PC-3 (cell line): Measurements from ENCODE around the gene MYO3B. TPM values are rescaled to one million over a fixed set of nuclear protein-coding genes. Genes with fewer than 3 reads are reported as not detected.

ENCODE experiments used
- ATAC-seq: fragments of 200-7000 bp; cut with Tn5 transposase; 2 replicates; pipeline ENCODE4 v1.9.1; 2020; ENCODE audit warnings: mild to moderate bottlenecking, moderate library complexity
- BruUV-seq: library from RNA; stranded (reverse); fragments of 400-500 nt; replicated peaks from 2 replicates; lab custom pipeline; 2021; lab: Mats Ljungman, UMichigan
- CTCF ChIA-PET: fragments of 300-600 bp; sonication (Branson Sonifier 250); formaldehyde crosslinking; loops from one replicate; lab custom pipeline; 2022; ENCODE audit warnings: antibody characterized with exemption; lab: Charles Lee
- POLR2A ChIA-PET: fragments of 300-600 bp; sonication (Branson Sonifier 250); formaldehyde crosslinking; loops from one replicate; lab custom pipeline; 2022; ENCODE audit warnings: antibody characterized with exemption; ENCODE audit not compliant: unreplicated experiment; lab: Charles Lee
- DNase-seq: peaks from one replicate; pipeline ENCODE4 v3.0.0-alpha.2; 2015
- H2AFZ ChIP-seq: fragments of 300-600 bp; sonication (generic); 2 replicates; pipeline ENCODE4 v1.6.0; 2016; ENCODE audit warnings: antibody characterized with exemption, low read length
- H3F3A ChIP-seq: fragments of 300-600 bp; sonication (generic); one replicate; pipeline ENCODE4 v1.6.0; 2017; ENCODE audit warnings: antibody characterized with exemption, low read length, control low read depth, mild to moderate bottlenecking; ENCODE audit not compliant: unreplicated experiment
- H3K27ac ChIP-seq: fragments of 300-600 bp; sonication (generic); 2 replicates; pipeline ENCODE4 v1.5.1; 2016; ENCODE audit warnings: mild to moderate bottlenecking, low read length
- H3K27me3 ChIP-seq: fragments of 300-600 bp; sonication (generic); 2 replicates; pipeline ENCODE4 v1.6.1; 2016; ENCODE audit warnings: low read length, mixed read lengths
- H3K36me3 ChIP-seq: fragments of 300-600 bp; sonication (generic); 2 replicates; pipeline ENCODE4 v1.6.1; 2016; ENCODE audit warnings: low read depth, mixed run types, low read length, mixed read lengths
- H3K4me1 ChIP-seq: fragments of 300-600 bp; sonication (generic); 2 replicates; pipeline ENCODE4 v1.5.1; 2016; ENCODE audit warnings: low read length; ENCODE audit not compliant: insufficient read depth
- H3K4me2 ChIP-seq: fragments of 300-600 bp; sonication (generic); 2 replicates; pipeline ENCODE4 v1.6.0; 2016; ENCODE audit warnings: low read length
- H3K4me3 ChIP-seq: fragments of 300-600 bp; sonication (generic); 2 replicates; pipeline ENCODE4 v1.5.1; 2016; ENCODE audit warnings: mild to moderate bottlenecking, low read length, mixed read lengths
- H3K79me2 ChIP-seq: fragments of 300-600 bp; sonication (generic); 2 replicates; pipeline ENCODE4 v1.6.1; 2017; ENCODE audit warnings: low read length, mixed read lengths
- H3K9ac ChIP-seq: fragments of 300-600 bp; sonication (generic); 2 replicates; pipeline ENCODE4 v1.6.0; 2016; ENCODE audit warnings: mild to moderate bottlenecking, low read length
- H3K9me2 ChIP-seq: fragments of 300-600 bp; sonication (generic); replicated peaks from 2 replicates; pipeline ENCODE4 v1.6.1; 2016; ENCODE audit warnings: mixed run types, low read length, mixed read lengths
- H3K9me3 ChIP-seq: fragments of 300-600 bp; sonication (generic); 2 replicates; pipeline ENCODE4 v1.6.1; 2016; ENCODE audit warnings: low read length, mixed read lengths
- H4K20me1 ChIP-seq: fragments of 300-600 bp; sonication (generic); 2 replicates; pipeline ENCODE4 v1.6.1; 2016; ENCODE audit warnings: low read length, mixed read lengths
- EZH2 ChIP-seq: fragments of 300-600 bp; sonication (generic); IDR thresholded peaks from one replicate; pipeline ENCODE4 v1.6.1; 2017; ENCODE audit warnings: antibody characterized with exemption, mild to moderate bottlenecking, low read length; ENCODE audit not compliant: unreplicated experiment
- EZH2phosphoT487 ChIP-seq: fragments of 300-600 bp; sonication (generic); IDR thresholded peaks from 2 replicates; pipeline ENCODE4 v1.6.1; 2018; ENCODE audit warnings: mild to moderate bottlenecking, antibody characterized with exemption, low read length, borderline replicate concordance
- intact Hi-C: fragments of 100-400 bp; cut with micrococcal nuclease; formaldehyde crosslinking; loops from 2 replicates; pipeline ENCODE4 v1.9.0; 2023
- total RNA-seq: library from RNA; depleted of rRNA; stranded (reverse); fragments of >200 nt; gene quantifications from 2 replicates; pipeline ENCODE4 v1.2.3, GENCODE V29; 2014
- TF ChIP-seq, protein P1 (sequence below): fragments of 300-600 bp; sonication (generic); conservative IDR thresholded peaks from 2 replicates; pipeline ENCODE4 v1.5.1; 2017; ENCODE audit warnings: antibody characterized with exemption, low read depth, mild to moderate bottlenecking, low read length

MYO3B gene
- total RNA-seq, 1 experiment from 2014 or later, result 1.1 TPM

DNA sequence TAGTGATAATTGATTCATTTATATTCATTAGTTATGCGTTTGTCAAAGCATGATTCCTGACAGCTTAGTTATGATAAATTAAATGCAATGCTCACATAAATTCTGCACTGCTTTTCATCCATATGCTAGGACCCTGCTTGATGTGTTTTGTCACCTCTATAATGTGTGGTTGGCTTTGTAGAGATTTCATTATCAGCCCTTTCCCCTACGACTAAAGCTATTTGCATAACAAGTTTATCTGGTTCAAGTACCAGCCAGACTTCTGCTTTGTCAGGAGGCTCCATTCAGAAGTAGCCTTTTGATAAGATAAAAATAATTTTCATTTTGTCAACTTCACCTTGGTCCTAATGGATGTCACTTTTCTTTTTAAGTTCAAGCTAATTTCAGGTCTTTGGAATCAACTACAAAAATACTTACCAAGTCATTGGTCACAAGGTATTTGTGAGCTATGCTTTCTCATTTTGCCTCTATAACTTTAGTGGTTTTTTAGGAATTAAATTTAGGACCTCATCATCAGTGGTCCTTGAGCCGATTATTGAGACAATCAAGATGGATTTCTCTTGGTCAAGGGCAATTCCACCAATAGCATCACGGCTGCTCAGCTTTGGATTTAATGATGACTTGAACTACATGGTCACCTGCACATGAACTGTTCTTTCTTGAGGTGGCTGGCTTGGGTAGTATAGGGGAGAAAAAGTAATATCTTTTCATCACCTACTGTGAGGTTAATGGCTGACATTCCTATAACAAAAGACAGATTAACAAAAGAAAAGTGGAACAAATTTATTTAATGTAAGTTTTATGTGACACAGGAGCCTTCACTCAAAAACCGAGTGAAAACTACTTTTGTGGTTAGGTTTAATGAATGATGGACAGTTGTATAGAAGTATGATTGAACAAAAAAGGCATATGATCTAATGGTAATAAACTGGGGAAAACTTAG is 162.1 kb downstream of the MYO3B start:
- CTCF ChIA-PET, result no interaction called here
- intact Hi-C loops, result no loop called here

DNA sequence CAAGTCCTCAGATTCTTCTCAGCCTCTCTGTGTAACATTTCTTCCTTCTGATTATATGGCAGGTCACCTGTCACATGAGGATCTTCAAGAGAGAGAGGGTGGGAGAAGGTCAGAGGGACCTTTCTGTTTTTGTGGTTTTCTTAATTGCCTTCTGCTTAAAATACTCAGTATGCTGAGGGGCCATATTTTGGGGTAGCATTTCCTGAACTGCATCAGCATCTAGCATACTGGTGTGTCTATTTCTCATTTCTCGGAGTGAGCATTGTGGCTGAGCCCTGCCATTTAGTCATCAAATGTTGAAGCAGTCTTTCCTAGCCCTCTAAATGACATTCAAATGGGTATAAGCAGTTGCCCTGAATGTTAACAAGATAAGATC is 162.7 kb downstream of the MYO3B start:
- H2AFZ ChIP-seq, result no peak overlapping the region
- H3K4me1 ChIP-seq, result no peaks in the 10 kb centered on the region; the same call in 1 of the 2 replicates
- no TSS peak for BruUV-seq
- no peaks in the 10 kb centered on the region for H4K20me1 ChIP-seq
- ATAC-seq, result no peak
- intact Hi-C loops, result no loop called here
- no peak overlapping the region for H3K4me3 ChIP-seq
- no peak overlapping the region for H3K27ac ChIP-seq
- H3K36me3 ChIP-seq, result no peaks in the 10 kb centered on the region
- H3K9me3 ChIP-seq, result no peaks in the 10 kb centered on the region
- no peaks in the 10 kb centered on the region for H3K9me2 ChIP-seq
- no peaks in the 10 kb centered on the region for H3F3A ChIP-seq
- no peaks in the 10 kb centered on the region for H3K27me3 ChIP-seq
- CTCF ChIA-PET, result no interaction called here
- H3K9ac ChIP-seq, result no peak overlapping the region
- TF ChIP-seq EZH2phosphoT487 (no peak), EZH2 (no peak)
- TF ChIP-seq, protein P1, sequence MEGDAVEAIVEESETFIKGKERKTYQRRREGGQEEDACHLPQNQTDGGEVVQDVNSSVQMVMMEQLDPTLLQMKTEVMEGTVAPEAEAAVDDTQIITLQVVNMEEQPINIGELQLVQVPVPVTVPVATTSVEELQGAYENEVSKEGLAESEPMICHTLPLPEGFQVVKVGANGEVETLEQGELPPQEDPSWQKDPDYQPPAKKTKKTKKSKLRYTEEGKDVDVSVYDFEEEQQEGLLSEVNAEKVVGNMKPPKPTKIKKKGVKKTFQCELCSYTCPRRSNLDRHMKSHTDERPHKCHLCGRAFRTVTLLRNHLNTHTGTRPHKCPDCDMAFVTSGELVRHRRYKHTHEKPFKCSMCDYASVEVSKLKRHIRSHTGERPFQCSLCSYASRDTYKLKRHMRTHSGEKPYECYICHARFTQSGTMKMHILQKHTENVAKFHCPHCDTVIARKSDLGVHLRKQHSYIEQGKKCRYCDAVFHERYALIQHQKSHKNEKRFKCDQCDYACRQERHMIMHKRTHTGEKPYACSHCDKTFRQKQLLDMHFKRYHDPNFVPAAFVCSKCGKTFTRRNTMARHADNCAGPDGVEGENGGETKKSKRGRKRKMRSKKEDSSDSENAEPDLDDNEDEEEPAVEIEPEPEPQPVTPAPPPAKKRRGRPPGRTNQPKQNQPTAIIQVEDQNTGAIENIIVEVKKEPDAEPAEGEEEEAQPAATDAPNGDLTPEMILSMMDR, result no peak
- DNase-seq, result no peak
- H3K79me2 ChIP-seq, result no peaks in the 10 kb centered on the region
- POLR2A ChIA-PET, result no interaction called here
- no peak overlapping the region for H3K4me2 ChIP-seq

More for the DNA sequence above, 162.1 kb downstream of the MYO3B start:
- H3K4me1 ChIP-seq, result no peaks in the 10 kb centered on the region; the same call in 1 of the 2 replicates
- no peaks in the 10 kb centered on the region for H3K27me3 ChIP-seq
- no peak overlapping the region for H3K27ac ChIP-seq
- no peak overlapping the region for H2AFZ ChIP-seq
- TF ChIP-seq, protein P1, result no peak
- TF ChIP-seq EZH2phosphoT487 (no peak), EZH2 (no peak)
- H3F3A ChIP-seq, result no peaks in the 10 kb centered on the region
- H3K79me2 ChIP-seq, result no peaks in the 10 kb centered on the region
- BruUV-seq, result no TSS peak
- no peaks in the 10 kb centered on the region for H4K20me1 ChIP-seq
- no peak overlapping the region for H3K4me3 ChIP-seq
- no peaks in the 10 kb centered on the region for H3K9me3 ChIP-seq
- H3K9me2 ChIP-seq, result no peaks in the 10 kb centered on the region
- no peak overlapping the region for H3K9ac ChIP-seq
- POLR2A ChIA-PET, result no interaction called here
- ATAC-seq (no peak), DNase-seq (no peak)
- H3K4me2 ChIP-seq, result no peak overlapping the region
- no peaks in the 10 kb centered on the region for H3K36me3 ChIP-seq
